GM18867 (cell line): ENCODE measurements around the gene SMURF2.
"Not testable (repeated sequence)": the region's sequence is repeated elsewhere in the genome, so short reads cannot be mapped to it uniquely, and the experiment has no call there.

Experiments
- ATAC-seq: cut with Tn5 transposase; IDR thresholded peaks from one replicate; pipeline ENCODE4 v1.9.1; 2021; ENCODE audit warnings: mild to moderate bottlenecking, moderate library complexity; ENCODE audit not compliant: unreplicated experiment

SMURF2 gene

DNA sequence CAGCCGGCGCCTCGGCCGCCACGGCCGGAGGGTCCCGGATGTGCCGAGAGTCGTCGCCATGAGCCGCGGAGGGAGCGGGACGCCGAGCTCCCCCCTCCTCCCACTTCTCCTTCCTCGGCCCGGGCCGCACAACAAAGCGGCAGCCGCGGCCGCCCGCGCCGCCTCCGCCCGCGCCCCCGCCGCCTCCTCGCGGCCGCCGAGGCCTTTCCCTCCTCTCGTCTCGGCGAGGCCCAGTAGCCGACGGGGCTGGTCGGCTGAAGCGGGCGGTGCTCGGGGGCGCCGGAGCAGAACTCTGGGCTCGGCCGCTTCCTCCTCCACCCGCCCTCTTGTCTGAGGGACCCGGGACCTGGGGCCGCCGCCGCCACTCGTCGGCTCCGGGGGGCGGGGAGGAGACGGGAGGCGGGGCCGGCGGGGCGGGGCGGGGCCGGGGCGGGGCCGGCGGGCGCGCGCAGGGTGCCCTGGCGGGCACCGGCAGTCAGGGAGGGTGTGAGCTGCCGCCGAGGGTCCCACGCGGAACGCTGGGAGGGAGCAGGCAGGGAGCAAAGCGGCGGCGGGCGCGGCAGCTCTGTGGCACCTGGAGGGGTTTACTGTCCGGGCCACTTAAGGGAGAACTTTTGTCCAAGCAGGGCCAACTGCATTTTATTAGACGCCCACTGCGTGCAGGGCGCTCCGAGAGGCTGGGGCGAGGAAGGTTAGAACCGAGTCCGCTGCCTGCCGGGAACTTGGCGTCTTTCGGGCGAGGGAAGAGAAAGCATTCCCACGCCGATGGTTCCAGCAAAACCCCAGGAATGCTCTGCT is at the start of gene SMURF2:
Gene SMURF2, minus strand, starts transcription at position 332 of the 798 bp plus-strand sequence. CDS start 427 bp downstream, outside the sequence.
- peak; percentile 82 for ATAC-seq

DNA sequence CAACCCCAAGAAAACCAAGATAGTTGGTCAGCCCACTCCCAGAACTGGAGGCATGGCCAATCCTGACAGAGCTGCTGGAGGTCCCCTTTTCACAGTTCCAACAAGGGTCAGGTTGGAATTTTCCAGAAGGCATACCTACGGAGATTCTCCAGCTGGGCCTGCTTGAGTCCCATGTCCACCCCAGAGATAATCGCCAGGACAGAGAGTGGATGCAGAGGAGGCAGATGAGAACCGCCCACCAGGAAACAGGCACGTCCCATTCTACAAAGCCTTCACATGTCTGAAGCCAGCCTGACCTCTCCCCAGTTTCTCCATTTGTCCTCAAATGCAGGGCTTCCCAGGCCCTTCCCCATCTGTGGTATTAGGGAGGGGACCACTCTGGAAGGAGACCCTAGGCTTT is 47.4 kb upstream of the SMURF2 start:
- ATAC-seq: no peak

DNA sequence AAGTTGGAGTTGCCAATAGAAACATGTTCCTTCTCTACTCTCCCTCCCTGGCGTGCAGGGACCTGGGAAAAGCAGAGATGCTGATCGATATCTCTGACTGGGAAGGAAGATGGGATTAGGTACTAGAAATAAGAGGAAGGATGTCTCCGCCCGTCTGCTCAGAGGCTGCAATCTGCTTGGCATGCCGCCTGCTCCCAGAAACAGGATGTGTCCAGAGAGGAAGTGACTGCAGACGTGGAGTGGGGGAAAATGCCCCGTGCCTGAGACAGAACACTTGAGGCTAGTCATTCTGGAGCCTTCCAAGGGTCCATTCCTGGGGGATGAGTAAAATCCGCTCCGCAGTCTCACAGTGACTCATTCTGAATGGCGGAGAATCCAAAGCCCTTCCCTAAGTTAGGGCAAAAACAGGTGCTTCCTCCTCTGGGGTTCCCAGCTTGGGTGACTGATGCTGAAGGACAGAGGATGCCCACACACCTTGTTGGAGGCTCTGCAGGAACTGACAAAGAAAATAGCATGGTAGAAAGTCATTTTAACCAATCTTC is 45.0 kb upstream of the SMURF2 start:
- no peak for ATAC-seq

DNA sequence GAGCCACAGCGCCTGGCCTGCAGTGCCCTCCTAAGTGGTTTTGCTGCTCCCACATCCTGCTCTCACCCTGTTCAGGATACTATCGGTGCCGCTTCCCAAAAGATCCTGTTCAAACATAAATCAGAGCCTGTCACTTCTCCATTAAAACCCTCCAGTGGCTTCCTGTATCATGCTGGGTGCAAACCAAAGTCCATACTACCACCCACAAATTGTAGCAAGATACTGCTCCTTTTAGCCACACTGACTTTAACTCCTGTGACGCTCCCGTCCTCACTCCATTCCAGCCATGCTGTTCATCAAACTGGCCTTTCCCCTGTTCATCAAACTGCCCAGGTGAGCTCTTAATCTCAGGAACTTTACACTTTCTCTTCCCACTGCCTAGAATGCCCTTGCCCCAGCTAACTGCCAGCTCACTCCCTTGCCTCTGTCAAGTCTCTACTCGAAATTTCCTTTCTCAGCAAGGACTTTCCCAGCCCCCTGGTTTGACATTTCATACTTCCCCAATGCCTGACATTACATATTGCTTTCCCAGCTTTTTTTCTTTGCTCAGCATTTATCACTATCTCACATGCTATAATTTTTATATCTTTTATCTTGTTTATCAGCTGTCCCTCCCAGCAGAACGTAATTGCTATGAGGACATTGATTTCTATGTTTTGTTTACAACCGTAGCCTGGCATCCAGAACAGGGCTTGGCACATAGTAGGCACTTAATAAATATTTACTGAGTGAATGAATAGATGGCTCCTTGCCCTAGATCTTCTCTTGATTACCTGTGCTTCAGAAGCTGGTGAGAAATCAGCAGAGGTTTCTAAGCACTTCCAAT is 44.3 kb upstream of the SMURF2 start:
- ATAC-seq: no peak

DNA sequence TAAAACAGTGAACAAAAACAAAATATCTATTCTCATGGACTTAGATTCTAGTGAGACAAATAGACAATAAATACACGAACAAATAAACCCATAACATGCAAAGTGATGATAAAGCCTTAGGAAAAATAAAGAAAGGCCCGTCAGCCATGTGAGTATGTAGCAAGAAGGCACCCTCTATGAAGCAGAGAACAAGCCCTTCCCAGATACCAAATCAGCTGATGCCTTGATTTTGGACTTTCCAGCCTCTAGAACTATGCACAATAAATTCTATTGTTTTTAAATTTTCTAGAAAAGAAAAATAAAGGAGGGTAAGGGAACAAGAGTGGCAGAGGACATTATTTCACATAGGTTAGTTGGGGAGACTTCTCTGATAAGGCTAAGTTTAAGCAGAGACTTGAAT is 40.7 kb upstream of the SMURF2 start:
- no peak for ATAC-seq

DNA sequence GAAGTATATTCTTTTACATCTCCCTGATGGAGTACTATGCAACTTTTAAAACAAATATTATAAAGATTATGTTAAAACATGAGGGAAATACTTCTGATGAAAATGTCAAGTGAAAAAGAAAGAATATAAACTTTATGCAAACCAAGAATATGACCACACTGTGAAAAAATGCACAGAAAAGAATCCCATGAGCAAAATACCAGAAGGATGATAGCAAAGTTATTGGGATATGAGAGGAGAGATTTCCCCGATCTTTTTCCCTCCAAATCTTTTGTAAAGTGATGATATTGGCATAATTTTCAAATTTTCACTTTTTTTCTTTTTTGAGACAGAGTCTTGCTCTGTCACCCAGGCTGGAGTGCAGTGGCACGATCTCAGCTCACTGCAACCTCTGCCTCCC is 36.6 kb upstream of the SMURF2 start:
- ATAC-seq: no peak

DNA sequence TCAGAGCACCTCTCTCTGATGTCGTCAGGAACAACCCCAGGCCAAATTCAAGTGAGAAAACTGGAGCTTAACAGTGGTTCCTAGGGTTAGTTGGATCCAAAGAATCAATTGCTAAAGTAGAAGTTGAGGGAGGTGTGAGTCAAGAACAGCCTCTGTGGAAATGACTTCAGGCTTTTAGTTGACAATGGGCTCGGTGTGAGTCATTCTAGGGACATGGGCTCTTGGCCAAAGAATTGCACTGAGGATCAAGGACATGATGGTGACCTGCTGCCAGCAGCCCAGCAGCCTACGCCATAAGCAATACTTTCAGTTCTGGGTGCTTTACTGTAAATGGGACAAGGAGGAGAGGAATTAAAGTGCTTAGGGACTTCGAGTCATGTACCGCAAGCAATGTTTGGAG is 32.1 kb upstream of the SMURF2 start:
- no peak for ATAC-seq

DNA sequence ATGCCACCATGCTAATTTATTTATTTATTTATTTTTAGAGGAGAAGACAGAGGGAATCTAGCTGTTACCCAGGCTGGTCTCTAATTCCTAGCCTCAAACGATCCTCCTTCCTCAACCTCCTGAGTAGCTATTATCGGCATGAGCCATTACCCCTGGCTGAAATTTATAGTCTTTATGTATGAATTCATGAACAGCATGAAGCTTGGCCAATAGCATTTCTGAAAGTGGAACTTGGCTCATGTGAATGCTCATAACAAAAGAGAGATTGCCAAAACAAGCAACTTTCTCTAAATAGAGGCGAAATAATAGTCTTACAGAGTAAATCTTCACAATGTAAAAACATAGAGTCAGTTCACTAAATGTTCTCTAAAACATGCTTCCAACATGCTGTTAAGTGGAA is 30.1 kb upstream of the SMURF2 start:
- no peak for ATAC-seq

DNA sequence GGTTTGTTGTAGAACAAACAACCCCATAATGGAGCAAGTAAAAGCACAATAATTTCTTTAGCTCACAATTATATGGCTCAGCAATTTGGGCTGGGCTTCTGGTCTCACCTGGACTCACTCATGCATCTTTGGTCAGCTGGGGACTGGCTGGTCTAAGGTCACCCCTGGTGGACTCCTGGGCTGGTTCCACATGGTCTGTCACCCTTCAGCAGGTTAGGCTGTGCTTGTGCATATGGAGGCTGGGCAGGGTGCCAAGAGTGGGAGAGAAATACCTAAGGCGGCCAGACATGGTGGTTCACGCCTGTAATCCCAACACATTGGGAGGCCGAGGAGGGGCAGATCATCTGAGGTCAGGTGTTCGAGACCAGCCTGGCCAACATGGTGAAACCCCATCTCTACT is 27.0 kb upstream of the SMURF2 start:
- ATAC-seq: no peak

DNA sequence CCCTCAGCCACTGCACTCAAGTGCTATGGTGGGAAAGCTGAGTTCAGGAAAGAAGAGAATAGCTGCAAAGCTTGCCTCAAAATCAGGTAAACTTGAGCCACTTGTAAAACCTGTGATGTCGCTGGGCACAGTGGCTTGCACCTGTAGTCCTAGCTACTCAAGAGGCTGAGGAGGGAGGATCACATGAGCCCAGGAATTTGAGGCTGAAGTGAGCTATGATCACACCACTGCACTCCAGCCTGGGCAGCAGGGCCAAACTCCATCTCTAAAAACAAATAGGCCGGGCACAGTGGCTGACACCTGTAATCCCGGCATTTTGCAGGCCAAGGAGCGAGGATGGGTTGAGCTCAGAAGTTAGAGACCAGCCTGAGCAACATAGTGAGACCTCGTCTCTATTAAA is 26.4 kb upstream of the SMURF2 start:
- ATAC-seq: no peak

DNA sequence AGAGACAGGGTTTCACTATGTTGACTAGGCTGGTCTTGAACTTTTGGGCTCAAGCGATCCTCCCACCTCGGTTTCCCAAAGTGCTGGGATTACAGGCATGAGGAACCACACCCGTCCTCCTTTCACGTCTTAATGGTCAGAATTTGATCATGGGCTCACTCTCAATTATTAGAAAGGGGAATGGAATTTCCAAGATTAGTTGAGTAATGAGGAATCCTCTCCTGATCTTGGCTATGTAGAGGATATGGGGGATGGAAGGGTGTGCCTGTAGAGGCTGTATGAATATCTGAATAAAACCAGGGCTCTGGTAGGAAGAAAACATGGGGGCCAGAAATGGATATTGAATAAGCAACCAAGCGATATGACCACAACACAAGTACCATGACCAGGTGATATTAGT is 25.9 kb upstream of the SMURF2 start:
- ATAC-seq: no peak

DNA sequence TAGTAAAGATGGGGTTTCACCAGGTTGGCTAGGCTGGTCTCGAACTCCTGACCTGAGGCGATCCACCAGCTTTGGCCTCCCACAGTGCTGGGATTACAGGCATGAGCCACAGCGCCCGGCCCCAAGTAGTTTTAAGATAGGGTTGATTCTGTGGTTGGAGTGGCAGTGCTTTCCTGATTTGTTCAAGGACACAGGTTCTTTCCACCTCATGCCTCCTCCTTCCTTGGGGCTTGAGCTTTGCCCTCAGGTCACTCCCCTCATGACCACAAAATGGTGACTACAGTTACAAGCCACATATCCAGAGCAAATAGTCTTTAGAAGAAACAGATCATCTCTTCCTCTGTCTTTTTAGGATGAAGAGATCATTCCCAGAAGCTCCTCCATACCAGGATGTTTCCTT is 25.3 kb upstream of the SMURF2 start:
- no peak for ATAC-seq

DNA sequence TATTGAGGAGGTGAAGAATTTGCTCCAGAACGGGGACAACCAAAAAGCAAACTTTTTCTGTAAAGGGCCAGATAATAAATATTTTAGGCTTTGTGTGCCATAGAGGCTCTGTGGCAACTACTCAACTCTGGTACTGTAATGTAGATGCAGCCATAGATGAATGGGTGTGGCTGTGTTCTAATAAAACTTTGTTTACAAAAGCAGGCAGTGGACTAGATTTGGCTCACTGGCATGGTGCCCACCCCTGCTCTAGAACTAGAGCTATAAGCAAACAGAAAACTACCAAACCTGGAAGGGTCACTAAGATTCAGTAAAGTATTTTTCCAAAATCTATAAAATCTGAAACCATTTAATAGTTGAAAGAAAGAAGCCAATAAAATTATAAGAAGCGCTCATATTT is 24.6 kb upstream of the SMURF2 start:
- ATAC-seq: no peak

DNA sequence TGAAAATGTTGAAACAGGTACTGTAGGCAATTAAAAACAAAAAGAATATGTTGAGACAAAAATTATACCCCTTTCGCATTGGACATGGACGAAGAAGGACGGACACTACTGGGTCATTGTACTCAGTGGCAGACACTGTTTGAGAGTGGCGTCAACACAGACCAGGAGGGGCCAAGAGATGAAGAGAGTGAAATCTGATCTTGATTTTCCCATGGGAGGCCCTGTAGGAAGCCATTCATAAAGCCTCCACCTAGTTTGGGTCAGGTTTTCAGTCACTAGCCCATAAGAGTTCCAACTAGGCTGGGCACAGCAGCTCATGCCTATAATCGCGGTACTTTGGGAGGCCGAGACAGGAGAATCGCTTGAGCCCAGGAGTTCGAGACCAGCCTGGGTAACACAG is 23.6 kb upstream of the SMURF2 start:
- no peak for ATAC-seq

DNA sequence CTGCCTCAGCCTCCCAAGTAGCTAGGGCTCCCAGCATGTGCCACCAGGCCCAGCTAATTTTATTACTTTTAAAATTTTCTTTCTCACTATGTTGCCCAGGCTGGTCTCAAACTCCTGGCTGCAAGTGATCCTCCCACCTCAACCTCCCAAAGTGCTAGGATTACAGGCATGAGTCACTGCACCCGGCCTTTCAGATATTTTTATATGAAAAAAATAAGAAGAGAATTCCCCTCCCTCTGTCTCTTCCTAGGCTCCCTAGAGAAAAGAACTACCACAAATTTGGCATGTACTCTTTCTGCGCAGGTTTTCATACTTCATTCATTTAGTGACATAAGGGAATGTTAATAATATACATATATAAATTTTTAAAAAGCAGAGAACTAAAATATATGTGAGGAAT is 21.7 kb upstream of the SMURF2 start:
- no peak for ATAC-seq

DNA sequence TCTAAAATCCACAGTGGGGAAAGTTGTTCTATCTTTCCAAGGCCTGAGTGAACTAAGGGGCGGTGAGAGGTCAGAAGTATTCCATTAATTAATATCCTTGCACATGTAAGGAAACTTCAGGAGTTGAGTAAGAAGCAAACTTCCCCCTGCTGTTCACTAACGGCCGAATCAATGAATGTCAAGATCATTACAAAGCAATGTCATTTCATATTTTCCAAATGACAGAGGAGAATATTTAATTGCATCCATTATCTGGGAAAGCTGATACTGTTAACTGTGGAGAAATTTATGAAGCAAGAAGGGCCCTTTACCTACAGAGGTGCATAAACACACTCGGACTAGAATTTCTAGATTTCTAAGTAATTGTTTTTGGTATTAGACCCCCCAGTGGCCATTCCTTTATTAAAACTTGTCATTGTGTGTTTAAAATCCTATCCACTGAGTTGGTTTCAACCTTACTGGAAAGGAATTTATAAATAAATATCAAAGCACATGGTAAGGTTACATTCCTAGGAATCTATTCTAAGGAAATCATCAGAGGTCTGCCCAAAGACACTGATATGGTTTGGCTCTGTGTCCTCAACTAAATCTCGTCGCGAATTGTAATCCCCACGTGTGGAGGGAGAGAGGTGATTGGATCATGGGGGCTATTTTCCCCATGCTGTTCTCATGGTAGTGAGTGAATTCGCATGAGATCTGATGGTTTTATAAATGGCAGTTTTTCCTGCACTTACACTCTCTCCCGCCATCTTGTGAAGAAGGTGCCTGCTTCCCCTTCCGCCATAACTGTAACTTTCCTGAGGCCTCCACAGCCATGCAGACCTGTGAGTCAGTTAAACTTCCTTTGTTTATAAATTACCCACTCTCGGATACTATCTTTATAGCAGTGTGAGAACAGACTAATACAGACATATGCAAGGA is 20.4 kb upstream of the SMURF2 start:
- no peak for ATAC-seq

DNA sequence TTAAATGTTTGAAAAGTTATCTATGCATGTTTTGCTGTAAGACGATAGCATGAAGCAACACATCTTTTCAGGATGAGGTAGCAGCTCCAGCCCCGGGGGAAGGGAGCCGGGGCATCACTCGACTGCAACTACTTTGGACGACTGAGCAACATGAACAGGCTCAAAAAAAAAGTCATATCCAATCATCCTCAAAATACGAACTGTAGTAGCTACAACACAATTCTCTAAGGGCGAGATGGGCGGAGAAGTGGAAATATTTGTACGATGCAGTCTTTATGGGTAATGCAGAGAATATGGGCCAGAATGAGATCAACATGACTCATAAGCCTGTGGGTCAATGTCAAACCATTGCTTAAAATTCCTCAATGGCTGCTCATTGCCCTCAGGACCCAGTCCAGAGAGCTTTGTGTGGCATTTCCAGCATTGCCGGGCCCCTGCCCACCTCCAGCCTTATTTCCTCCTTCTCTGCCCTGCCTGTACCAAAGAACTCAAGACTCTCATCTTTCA is 17.7 kb upstream of the SMURF2 start:
- no peak for ATAC-seq

DNA sequence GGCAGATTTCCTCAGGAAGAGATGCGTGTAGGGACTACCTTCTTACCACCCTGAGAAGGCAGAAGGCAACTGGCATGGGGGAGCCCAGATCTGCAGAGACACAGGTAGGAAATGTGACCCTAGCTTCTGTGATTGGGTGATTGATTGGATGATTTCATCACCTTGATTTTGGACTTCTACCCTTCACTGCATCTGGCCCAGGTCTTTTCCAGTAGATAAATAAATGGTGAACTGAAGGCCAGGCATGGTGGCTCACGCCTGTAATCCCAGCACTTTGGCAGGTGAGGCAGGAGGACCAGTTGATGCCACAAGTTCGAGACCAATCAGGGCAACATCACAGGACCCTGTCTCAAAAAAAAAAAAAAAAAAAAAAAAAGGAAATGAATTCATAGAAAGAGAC is 14.7 kb upstream of the SMURF2 start:
- no peak for ATAC-seq

DNA sequence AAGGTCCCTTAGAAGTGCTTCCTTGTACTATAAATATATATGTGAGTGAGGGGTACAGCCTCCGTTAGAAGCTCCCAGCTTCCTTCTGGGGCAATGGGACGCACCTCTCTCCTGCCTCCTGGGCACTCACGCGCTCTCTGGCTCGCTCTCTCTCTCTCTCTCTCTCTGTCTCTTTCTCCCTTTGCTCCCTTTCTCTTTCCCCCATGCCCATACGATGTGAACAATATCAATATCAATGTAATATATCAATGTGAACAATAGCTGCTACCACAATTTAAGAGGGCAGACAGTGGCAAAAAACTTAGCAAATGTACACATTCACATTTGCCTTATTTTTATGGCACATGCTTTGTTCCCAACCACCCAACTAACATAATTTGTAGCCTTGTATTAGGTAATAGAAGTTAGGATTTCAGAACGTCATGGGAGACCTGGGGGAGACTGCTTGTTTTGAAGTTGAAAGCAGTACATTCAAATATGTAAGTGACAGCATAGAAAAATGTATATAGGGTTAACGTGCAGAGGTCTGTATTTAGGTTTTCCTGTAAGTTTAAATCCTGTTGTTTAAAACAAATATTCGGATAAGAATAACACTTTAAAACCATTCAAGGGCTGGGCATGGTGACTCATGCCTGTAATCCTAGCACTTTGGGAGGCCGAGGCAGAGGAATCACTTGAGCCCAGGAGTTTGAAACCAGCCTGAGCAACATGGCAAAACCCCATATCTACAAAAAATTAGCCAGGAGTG is 8.9 kb upstream of the SMURF2 start:
- ATAC-seq: not testable (repeated sequence)
